GM18507 (cell line): ENCODE results near the gene KCNA3.

ENCODE experiments used
- DNase-seq: peaks from one replicate; pipeline ENCODE4 v3.0.0; 2011; ENCODE audit warnings: low read depth; ENCODE audit not compliant: insufficient read length; ENCODE audit errors: extremely low spot score
- FAIRE-seq: peaks from 2 replicates; lab custom pipeline; 2011; peaks lifted over from hg19 to GRCh38; lab: Jason Lieb, UNC

The KCNA3 gene

GRCh38 chr1:110674337-110675059 is at the start of gene KCNA3:
Gene KCNA3, minus strand, starts transcription at chr1:110674940. Its CDS starts 131 bp downstream, at chr1:110674809.
- DNase-seq: peak; percentile 37
- peak; percentile 39 for FAIRE-seq

- DNase-seq (no peak), FAIRE-seq (no peak)
These were observed 48.1 kb upstream of the KCNA3 start for GRCh38 chr1:110722807-110723206.

- DNase-seq: no peak
- no peak for FAIRE-seq
These were observed 45.2 kb upstream of the KCNA3 start for GRCh38 chr1:110719908-110720307.

- DNase-seq: no peak
- no peak for FAIRE-seq
These were observed 43.7 kb upstream of the KCNA3 start for GRCh38 chr1:110718452-110718851.

GRCh38 chr1:110717179-110717578 is 42.4 kb upstream of the KCNA3 start:
- no peak for DNase-seq

GRCh38 chr1:110714374-110714995 is 39.7 kb upstream of the KCNA3 start:
- FAIRE-seq: no peak
- DNase-seq: no peak

More at GRCh38 chr1:110717179-110717578, 42.4 kb upstream of the KCNA3 start:
- FAIRE-seq: no peak

- DNase-seq: no peak
- no peak for FAIRE-seq
These were observed 38.5 kb upstream of the KCNA3 start for GRCh38 chr1:110713221-110713620.

GRCh38 chr1:110710314-110710713 is 35.6 kb upstream of the KCNA3 start:
- FAIRE-seq (no peak), DNase-seq (no peak)

GRCh38 chr1:110708974-110709440 is 34.3 kb upstream of the KCNA3 start:
- DNase-seq: no peak
- FAIRE-seq: no peak

GRCh38 chr1:110707232-110707631 is 32.5 kb upstream of the KCNA3 start:
- DNase-seq (no peak), FAIRE-seq (no peak)

- DNase-seq (no peak), FAIRE-seq (no peak)
These were observed 31.9 kb upstream of the KCNA3 start for GRCh38 chr1:110706621-110707020.

- FAIRE-seq (no peak), DNase-seq (no peak)
These were observed 27.5 kb upstream of the KCNA3 start for GRCh38 chr1:110702260-110702659.

- FAIRE-seq (no peak), DNase-seq (no peak)
These were observed 26.0 kb upstream of the KCNA3 start for GRCh38 chr1:110700767-110701166.

GRCh38 chr1:110697606-110698005 is 22.9 kb upstream of the KCNA3 start:
- DNase-seq (no peak), FAIRE-seq (no peak)

GRCh38 chr1:110696818-110697217 is 22.1 kb upstream of the KCNA3 start:
- DNase-seq (no peak), FAIRE-seq (no peak)

GRCh38 chr1:110690709-110691365 is 16.1 kb upstream of the KCNA3 start:
- DNase-seq: no peak
- FAIRE-seq: no peak

GRCh38 chr1:110689868-110690267 is 15.1 kb upstream of the KCNA3 start:
- DNase-seq: no peak
- no peak for FAIRE-seq

- DNase-seq (no peak), FAIRE-seq (no peak)
These were observed 13.8 kb upstream of the KCNA3 start for GRCh38 chr1:110688514-110688913.

GRCh38 chr1:110687250-110687649 is 12.5 kb upstream of the KCNA3 start:
- FAIRE-seq (no peak), DNase-seq (no peak)

- no peak for FAIRE-seq
- DNase-seq: no peak
These were observed 11.4 kb upstream of the KCNA3 start for GRCh38 chr1:110686188-110686587.

- FAIRE-seq: no peak
- DNase-seq: no peak
These were observed 9.8 kb upstream of the KCNA3 start for GRCh38 chr1:110684491-110684890.
